Activated T-helper 17 cell treated with anti-CD3 and anti-CD28 coated beads, Interleukin-2, amount 50 U/mL, for 72 hours (primary cell): ENCODE results near the gene MRPL47. TPM values are rescaled to one million over a fixed set of nuclear protein-coding genes. Genes with fewer than 3 reads are reported as not detected.
"Not testable (repeated sequence)": the region's sequence is repeated elsewhere in the genome, so short reads cannot be mapped to it uniquely, and the experiment has no call there.

Experiments used
- ATAC-seq: fragments of 150-1000 bp; cut with Tn5 transposase; replicated peaks from 2 replicates; pipeline ENCODE4 v1.10.0; 2021; ENCODE audit warnings: mild to moderate bottlenecking, moderate library complexity
- H3K27ac Mint-ChIP-seq: one replicate; pipeline ENCODE4 v1.8.0; 2022; ENCODE audit warnings: mixed read lengths
- H3K27me3 Mint-ChIP-seq: one replicate; pipeline ENCODE4 v1.8.0; 2022; ENCODE audit warnings: mixed read lengths
- H3K36me3 Mint-ChIP-seq: one replicate; pipeline ENCODE4 v1.8.0; 2022; ENCODE audit warnings: low read depth, mild to moderate bottlenecking, mixed read lengths
- H3K4me1 Mint-ChIP-seq: one replicate; pipeline ENCODE4 v1.8.0; 2022; ENCODE audit warnings: mixed read lengths
- H3K4me3 Mint-ChIP-seq: one replicate; pipeline ENCODE4 v1.8.0; 2022; ENCODE audit warnings: mild to moderate bottlenecking, mixed read lengths
- H3K9me3 Mint-ChIP-seq: one replicate; pipeline ENCODE4 v1.8.0; 2022; ENCODE audit warnings: mixed read lengths
- total RNA-seq, 2 donors: library from RNA; stranded (reverse); gene quantifications; one replicate each; pipeline ENCODE4 v1.2.3, GENCODE V29; 2022

Gene MRPL47
- total RNA-seq, result 10 to 100 TPM; 35.9 to 62.6 TPM

GRCh38 chr3:179604321-179605078 lies at the start of gene MRPL47, which contains the start of gene NDUFB5:
Gene MRPL47, minus strand, starts transcription at chr3:179604638. Its CDS starts 14 bp downstream, at chr3:179604624.
Gene NDUFB5, plus strand, starts transcription at chr3:179604794. Its CDS starts 22 bp downstream, at chr3:179604816.
- no peaks in the 10 kb centered on the region for H3K9me3 Mint-ChIP-seq
- H3K4me1 Mint-ChIP-seq, result peaks cover 26% of the 10 kb centered on the region
- peaks cover 55% of the 10 kb centered on the region for H3K36me3 Mint-ChIP-seq
- peak; percentile 90 for ATAC-seq
- no peaks in the 10 kb centered on the region for H3K27me3 Mint-ChIP-seq
- peak within 1 kb of the TSS; percentile 100 for H3K27ac Mint-ChIP-seq
- H3K4me3 Mint-ChIP-seq, result peak within 1 kb of the TSS; percentile 100

- peaks cover 21% of the 10 kb centered on the region for H3K4me1 Mint-ChIP-seq
- H3K36me3 Mint-ChIP-seq, result no peaks in the 10 kb centered on the region
- no peaks in the 10 kb centered on the region for H3K9me3 Mint-ChIP-seq
- peak; percentile 80 for ATAC-seq
- peak overlapping the region; percentile 86 for H3K27ac Mint-ChIP-seq
- no peaks in the 10 kb centered on the region for H3K27me3 Mint-ChIP-seq
- peak overlapping the region; percentile 96 for H3K4me3 Mint-ChIP-seq
Observed at GRCh38 chr3:179653096-179653797, 48.8 kb upstream of the MRPL47 start.

GRCh38 chr3:179652447-179653095 lies 48.1 kb upstream of the MRPL47 start, which contains the start of gene USP13:
Gene USP13, plus strand, starts transcription at chr3:179653040. Its CDS starts 186 bp downstream, at chr3:179653226.
- H3K9me3 Mint-ChIP-seq, result no peaks in the 10 kb centered on the region
- ATAC-seq, result peak; percentile 62
- H3K4me3 Mint-ChIP-seq, result peak within 1 kb of the TSS; percentile 96
- no peaks in the 10 kb centered on the region for H3K27me3 Mint-ChIP-seq
- H3K36me3 Mint-ChIP-seq, result no peaks in the 10 kb centered on the region
- H3K4me1 Mint-ChIP-seq, result peaks cover 19% of the 10 kb centered on the region
- peak within 1 kb of the TSS; percentile 86 for H3K27ac Mint-ChIP-seq

GRCh38 chr3:179651687-179652446 lies 47.4 kb upstream of the MRPL47 start:
- H3K4me3 Mint-ChIP-seq, result peak overlapping the region; percentile 76
- no peaks in the 10 kb centered on the region for H3K27me3 Mint-ChIP-seq
- H3K36me3 Mint-ChIP-seq, result no peaks in the 10 kb centered on the region
- peaks cover 19% of the 10 kb centered on the region for H3K4me1 Mint-ChIP-seq
- no peaks in the 10 kb centered on the region for H3K9me3 Mint-ChIP-seq
- ATAC-seq, result no peak
- no peak overlapping the region for H3K27ac Mint-ChIP-seq

- H3K27me3 Mint-ChIP-seq, result no peaks in the 10 kb centered on the region
- H3K4me3 Mint-ChIP-seq, result no peak overlapping the region
- no peaks in the 10 kb centered on the region for H3K36me3 Mint-ChIP-seq
- peaks cover 6% of the 10 kb centered on the region for H3K4me1 Mint-ChIP-seq
- no peak for ATAC-seq
- H3K27ac Mint-ChIP-seq, result no peak overlapping the region
- no peaks in the 10 kb centered on the region for H3K9me3 Mint-ChIP-seq
Observed at GRCh38 chr3:179646177-179646576, 41.7 kb upstream of the MRPL47 start.

GRCh38 chr3:179643837-179644236 lies 39.4 kb upstream of the MRPL47 start:
- H3K27ac Mint-ChIP-seq, H3K27me3 Mint-ChIP-seq, H3K4me1 Mint-ChIP-seq, H3K4me3 Mint-ChIP-seq, H3K9me3 Mint-ChIP-seq, H3K36me3 Mint-ChIP-seq, ATAC-seq: not testable (repeated sequence)

GRCh38 chr3:179642871-179643270 lies 38.4 kb upstream of the MRPL47 start:
- Mint-ChIP-seq H3K27me3 (no peaks in the 10 kb centered on the region), H3K4me1 (peaks cover 6% of the 10 kb centered on the region), H3K9me3 (no peaks in the 10 kb centered on the region), H3K27ac (no peak overlapping the region), H3K4me3 (no peak overlapping the region), H3K36me3 (no peaks in the 10 kb centered on the region)
- no peak for ATAC-seq

- H3K9me3 Mint-ChIP-seq, result no peaks in the 10 kb centered on the region
- H3K27me3 Mint-ChIP-seq, result no peaks in the 10 kb centered on the region
- no peak overlapping the region for H3K4me3 Mint-ChIP-seq
- no peak overlapping the region for H3K27ac Mint-ChIP-seq
- ATAC-seq, result no peak
- H3K36me3 Mint-ChIP-seq, result no peaks in the 10 kb centered on the region
- peaks cover 6% of the 10 kb centered on the region for H3K4me1 Mint-ChIP-seq
Observed at GRCh38 chr3:179640469-179640868, 36.0 kb upstream of the MRPL47 start.

GRCh38 chr3:179630753-179631451 lies 26.5 kb upstream of the MRPL47 start:
- H3K27me3 Mint-ChIP-seq, result no peaks in the 10 kb centered on the region
- no peak overlapping the region for H3K27ac Mint-ChIP-seq
- no peak overlapping the region for H3K4me3 Mint-ChIP-seq
- ATAC-seq, result no peak
- peaks cover 2% of the 10 kb centered on the region for H3K36me3 Mint-ChIP-seq
- no peaks in the 10 kb centered on the region for H3K4me1 Mint-ChIP-seq
- no peaks in the 10 kb centered on the region for H3K9me3 Mint-ChIP-seq

- Mint-ChIP-seq H3K27ac (no peak overlapping the region), H3K4me1 (no peaks in the 10 kb centered on the region), H3K9me3 (no peaks in the 10 kb centered on the region)
Observed at GRCh38 chr3:179624451-179624850, 20.0 kb upstream of the MRPL47 start.

GRCh38 chr3:179622023-179622422 lies 17.6 kb upstream of the MRPL47 start:
- Mint-ChIP-seq H3K27ac (no peak overlapping the region), H3K36me3 (peaks cover 87% of the 10 kb centered on the region), H3K27me3 (no peaks in the 10 kb centered on the region), H3K9me3 (no peaks in the 10 kb centered on the region), H3K4me1 (no peaks in the 10 kb centered on the region), H3K4me3 (no peak overlapping the region)
- ATAC-seq, result no peak

More at GRCh38 chr3:179624451-179624850, 20.0 kb upstream of the MRPL47 start:
- Mint-ChIP-seq H3K27me3 (no peaks in the 10 kb centered on the region), H3K4me3 (no peak overlapping the region), H3K36me3 (peaks cover 65% of the 10 kb centered on the region)
- no peak for ATAC-seq

GRCh38 chr3:179615458-179616173 lies 11.2 kb upstream of the MRPL47 start:
- Mint-ChIP-seq H3K27me3 (no peaks in the 10 kb centered on the region), H3K4me3 (no peak overlapping the region), H3K27ac (peak overlapping the region; percentile 18), H3K4me1 (peaks cover 11% of the 10 kb centered on the region), H3K36me3 (peaks cover 57% of the 10 kb centered on the region), H3K9me3 (no peaks in the 10 kb centered on the region)
- ATAC-seq, result no peak

- H3K4me1 Mint-ChIP-seq, result peaks cover 19% of the 10 kb centered on the region
- H3K4me3 Mint-ChIP-seq, result no peak overlapping the region
- no peaks in the 10 kb centered on the region for H3K27me3 Mint-ChIP-seq
- H3K9me3 Mint-ChIP-seq, result no peaks in the 10 kb centered on the region
- ATAC-seq, result no peak
- H3K36me3 Mint-ChIP-seq, result peaks cover 52% of the 10 kb centered on the region
- H3K27ac Mint-ChIP-seq, result peak overlapping the region; percentile 55
Observed at GRCh38 chr3:179613807-179614206, 9.4 kb upstream of the MRPL47 start.
